ENCODE data around the gene ANKH.

ANKH gene

GRCh38 chr5:14730881-14731280, 140.7 kb downstream of the ANKH start:
- DNase-seq, result no peak

- no peak for DNase-seq
Measured at GRCh38 chr5:14730466-14730865, 141.1 kb downstream of the ANKH start.

- no peak for DNase-seq
Measured at GRCh38 chr5:14729448-14730385, 141.9 kb downstream of the ANKH start.

GRCh38 chr5:14728459-14728938, 143.1 kb downstream of the ANKH start:
- no peak for DNase-seq

- DNase-seq, result no peak
Measured at GRCh38 chr5:14727928-14728458, 143.6 kb downstream of the ANKH start.

- peak; percentile 73 for DNase-seq
Measured at GRCh38 chr5:14727428-14727865, 144.1 kb downstream of the ANKH start.

GRCh38 chr5:14726066-14726838, 145.3 kb downstream of the ANKH start:
- no peak for DNase-seq

GRCh38 chr5:14724633-14725032, 146.9 kb downstream of the ANKH start:
- no peak for DNase-seq

- no peak for DNase-seq
Measured at GRCh38 chr5:14723701-14724132, 147.9 kb downstream of the ANKH start.

GRCh38 chr5:14722923-14723322, 148.7 kb downstream of the ANKH start:
- DNase-seq, result no peak

- no peak for DNase-seq
Measured at GRCh38 chr5:14721990-14722656, 149.5 kb downstream of the ANKH start.

GRCh38 chr5:14720236-14720923, 151.2 kb downstream of the ANKH start:
- no peak for DNase-seq

GRCh38 chr5:14718778-14719177, 152.8 kb downstream of the ANKH start:
- no peak for DNase-seq

GRCh38 chr5:14716755-14717752, 154.5 kb downstream of the ANKH start:
- no peak for DNase-seq

GRCh38 chr5:14715481-14715880, 156.1 kb downstream of the ANKH start:
- DNase-seq, result no peak

- DNase-seq, result peak; percentile 3
Measured at GRCh38 chr5:14714706-14715105, 156.9 kb downstream of the ANKH start.

- no peak for DNase-seq
Measured at GRCh38 chr5:14713476-14714390, 157.8 kb downstream of the ANKH start.

GRCh38 chr5:14712666-14713065, 158.9 kb downstream of the ANKH start:
- DNase-seq, result no peak

GRCh38 chr5:14712131-14712530, 159.4 kb downstream of the ANKH start:
- DNase-seq, result no peak

Measured in NCI-H2171 (cell line).